K562 (cell line): Measurements from ENCODE around the gene HIF1AN. TPM values are rescaled to one million over a fixed set of nuclear protein-coding genes. Genes with fewer than 3 reads are reported as not detected.

ENCODE experiments used
- ATAC-seq: fragments of 200-7000 bp; cut with Tn5 transposase; 3 replicates; pipeline ENCODE4 v1.9.1; 2020; ENCODE audit warnings: moderate library complexity
- BruUV-seq: library from RNA; stranded (reverse); fragments of 400-500 nt; replicated peaks from 2 replicates; lab custom pipeline; 2021; lab: Mats Ljungman, UMichigan
- CTCF ChIA-PET: fragments of 300-600 bp; formaldehyde crosslinking; extraction: SDS; loops from one replicate; lab custom pipeline; 2021; ENCODE audit warnings: low intra/inter-chr PET ratio; lab: Yijun Ruan, JAX
- POLR2A ChIA-PET: fragments of 300-600, 350-650 bp; sonication (Branson Sonifier 250); formaldehyde crosslinking; extraction: SDS; loops from one replicate; lab custom pipeline; 2021; ENCODE audit warnings: antibody characterized with exemption, inconsistent platforms; lab: Yijun Ruan, JAX
- DNase-seq, 4 experiments: peaks; one replicate each; pipeline versions ENCODE4 v3.0.0 to v3.0.0-alpha.2; 2011 to 2018; ENCODE audit warnings: low spot score in 3 of 4, mixed read lengths in 3 of 4; ENCODE audit errors: extremely low read depth in 1 of 4
- FAIRE-seq: peaks from 2 replicates; lab custom pipeline; 2011; peaks lifted over from hg19 to GRCh38; lab: Jason Lieb, UNC
- H2AFZ ChIP-seq: 2 replicates; pipeline ENCODE4 v1.6.0; 2011; ENCODE audit warnings: low read depth, low read length, control low read depth, inconsistent platforms
- H3K27ac ChIP-seq: fragments of 200-600 bp; 3 replicates; pipeline ENCODE4 v1.8.0; 2011; ENCODE audit warnings: low read depth, mild to moderate bottlenecking, control low read depth, inconsistent platforms, low read length, moderate library complexity, mixed read lengths; ENCODE audit errors: extremely low read depth
- H3K27me3 ChIP-seq, 2 experiments: fragments of 300-600 bp in 1 of 2; 2 replicates in 1 of 2; 3 replicates in 1 of 2; pipeline versions ENCODE4 v1.6.0 to v1.8.0; 2011; ENCODE audit warnings: inconsistent platforms in 2 of 2, low read length in 2 of 2, mild to moderate bottlenecking in 1 of 2, mixed read lengths in 1 of 2, moderate library complexity in 1 of 2; ENCODE audit not compliant: control insufficient read depth in 2 of 2, insufficient read depth in 2 of 2
- H3K36me3 ChIP-seq: fragments of 300-600 bp; 3 replicates; pipeline ENCODE4 v1.8.0; 2011; ENCODE audit warnings: mild to moderate bottlenecking, low read length, inconsistent platforms; ENCODE audit not compliant: control insufficient read depth, insufficient read depth
- H3K4me1 ChIP-seq, 2 experiments: fragments of 200-600 bp in 1 of 2; replicated peaks in 1 of 2; 2 replicates in 1 of 2; 3 replicates in 1 of 2; pipeline versions ENCODE4 v1.5.1 to v1.8.0; 2011; ENCODE audit warnings: inconsistent platforms in 2 of 2, low read length in 2 of 2, mild to moderate bottlenecking in 1 of 2, mixed read lengths in 1 of 2, moderate library complexity in 1 of 2; ENCODE audit not compliant: control insufficient read depth in 2 of 2, insufficient read depth in 2 of 2
- H3K4me2 ChIP-seq: 2 replicates; pipeline ENCODE4 v1.6.1; 2011; ENCODE audit warnings: low read length, control low read depth, inconsistent platforms, mixed read lengths; ENCODE audit not compliant: insufficient read depth
- H3K4me3 ChIP-seq: fragments of 200-600 bp; sonication (generic), shearing (Covaris generic); 2 replicates; pipeline ENCODE4 v1.5.1; 2016; ENCODE audit warnings: control low read depth, inconsistent platforms
- H3K79me2 ChIP-seq: fragments of 200-600 bp; 3 replicates; pipeline ENCODE4 v1.8.0; 2011; ENCODE audit warnings: low read length, inconsistent platforms; ENCODE audit not compliant: control insufficient read depth, insufficient read depth
- H3K9ac ChIP-seq, 2 experiments: 2 replicates each; pipeline versions ENCODE4 v1.6.0 to v1.6.1; 2011; ENCODE audit warnings: low read depth in 2 of 2, low read length in 2 of 2, control low read depth in 1 of 2, inconsistent platforms in 1 of 2, mild to moderate bottlenecking in 1 of 2, mixed read lengths in 1 of 2; ENCODE audit not compliant: insufficient read depth in 1 of 2
- H3K9me1 ChIP-seq: one replicate; pipeline ENCODE4 v1.6.0; 2011; ENCODE audit warnings: inconsistent platforms, mild to moderate bottlenecking, low read length, moderate library complexity; ENCODE audit not compliant: control insufficient read depth, insufficient read depth
- H3K9me3 ChIP-seq: replicated peaks from 2 replicates; pipeline ENCODE4 v1.5.1; 2011; ENCODE audit warnings: low read depth, low read length, inconsistent platforms; ENCODE audit not compliant: control insufficient read depth, insufficient read depth
- H4K20me1 ChIP-seq: replicated peaks from 2 replicates; pipeline ENCODE4 v1.6.1; 2011; ENCODE audit warnings: low read length, inconsistent platforms, mixed read lengths; ENCODE audit not compliant: control insufficient read depth, insufficient read depth
- ATF1 ChIP-seq, 2 experiments: fragments of 450-650 bp in 1 of 2; IDR thresholded peaks; 2 replicates each; pipeline ENCODE4 v1.6.1; 2016; ENCODE audit warnings: missing compliant biosample characterization in 1 of 2, missing genetic modification characterization in 1 of 2
- POLR2AphosphoS2 ChIP-seq: IDR thresholded peaks from 2 replicates; pipeline ENCODE4 v1.6.1; 2012; ENCODE audit warnings: low read length, improper control_type of control experiment
- PTRF ChIP-seq: fragments of 450-650 bp; IDR thresholded peaks from 2 replicates; pipeline ENCODE4 v1.6.1; 2016; ENCODE audit warnings: mild to moderate bottlenecking, missing genetic modification characterization, missing compliant biosample characterization
- SMARCC2 ChIP-seq: fragments of 450-650 bp; IDR thresholded peaks from 2 replicates; pipeline ENCODE4 v1.6.1; 2017; ENCODE audit warnings: antibody characterized with exemption, moderate library complexity, mild to moderate bottlenecking, low read depth
- ZNF224 ChIP-seq: sonication (generic); formaldehyde crosslinking; IDR thresholded peaks from 2 replicates; pipeline ENCODE4 v1.8.0; 2022; ENCODE audit warnings: mild to moderate bottlenecking, missing genetic modification reagents
- WGBS: fragments of 100-300 bp; shearing (Covaris generic); methylation state at CpG from one replicate; pipeline ENCODE4 v1.1.6; 2016; ENCODE audit warnings: low coverage, mixed read lengths; ENCODE audit not compliant: insufficient coverage; ENCODE audit errors: missing lambda C conversion rate; 5-methylcytosine and 5-hydroxymethylcytosine counted together
- in situ Hi-C: fragments of 300-500 bp; cut with MboI; formaldehyde crosslinking; loops from 4 replicates; pipeline ENCODE4 v1.15.0; 2018; ENCODE audit warnings: inconsistent platforms, mixed read lengths
- intact Hi-C: fragments of 100-400 bp; cut with micrococcal nuclease; formaldehyde crosslinking; loops from 2 replicates; pipeline ENCODE4 v1.14.2; 2022
- polyA plus RNA-seq, 8 experiments: library from polyadenylated mRNA; depleted of rRNA in 4 of 8; stranded (reverse) in 5 of 8; unstranded in 3 of 8; fragments of >200 nt; fragmentation: Nextera tagmentation in 2 of 8; fragmentation: Illumina TruSeq in 1 of 8; extraction: Ambion mirVana in 2 of 8; extraction: Trizol in 1 of 8; gene quantifications; 2 replicates each; pipeline versions ENCODE4 v1.2.1 to v1.2.3, GENCODE V29; 2011 to 2014; ENCODE audit warnings: inconsistent platforms in 1 of 8, missing spikeins in 1 of 8
- total RNA-seq, 7 experiments: library from RNA; depleted of rRNA in 6 of 7; stranded (reverse); fragments of >200 nt in 6 of 7; fragmentation: Illumina TruSeq in 2 of 7; extraction: Trizol in 2 of 7; gene quantifications; 2 replicates each; pipeline versions ENCODE4 v1.2.1 to v1.2.3, GENCODE V29; 2011 to 2021; ENCODE audit warnings: low replicate concordance in 1 of 7
- TF ChIP-seq, protein P1 (sequence below): sonication (generic); formaldehyde crosslinking; IDR thresholded peaks from 2 replicates; pipeline ENCODE4 v1.8.1; 2023; ENCODE audit warnings: mild to moderate bottlenecking, missing genetic modification reagents
- TF ChIP-seq, protein P2 (sequence below), 2 experiments: IDR thresholded peaks; 2 replicates each; pipeline ENCODE4 v1.6.1; 2011; ENCODE audit warnings: borderline replicate concordance in 1 of 2, control low read depth in 1 of 2, low read depth in 1 of 2, low read length in 1 of 2, mild to moderate bottlenecking in 1 of 2, mixed read lengths in 1 of 2, moderate library complexity in 1 of 2; ENCODE audit not compliant: insufficient read depth in 1 of 2, insufficient read length in 1 of 2, poor library complexity in 1 of 2, severe bottlenecking in 1 of 2; ENCODE audit errors: extremely low read depth in 1 of 2

Gene HIF1AN
- total and polyA plus RNA-seq, 9 of the 15 experiments (the other 6 are each of a cell fraction or from before 2014, with no cell fraction given): 1.2 to 16.8 (median 6.9) TPM

- Histone ChIP-seq H3K9me3 (no peaks in the 10 kb centered on the region), H3K79me2 (no peaks in the 10 kb centered on the region), H3K9me1 (no peaks in the 10 kb centered on the region), H3K27ac (no peak overlapping the region), H3K9ac (peak overlapping the region in 1 of 2 experiments; percentile 37; a peak in 1 of 4 replicates), H2AFZ (peak overlapping the region; percentile 61; the same call in 1 of the 2 replicates), H3K27me3 (peaks cover 0 to 10% of the 10 kb centered on the region in 2 experiments; a peak in 1 of 5 replicates), H4K20me1 (no peaks in the 10 kb centered on the region; the same call in 1 of the 2 replicates), H3K4me1 (peaks cover 3 to 12% of the 10 kb centered on the region in 2 experiments; a peak in 2 of 5 replicates), H3K4me2 (no peak overlapping the region), H3K36me3 (no peaks in the 10 kb centered on the region), H3K4me3 (no peak overlapping the region)
- DNase-seq: peak; percentile 71 to 79 (median 72)
- intact Hi-C loops (loop anchor here (2.0 to 5.0 kb wide), 3 partner anchors 165 to 317 kb away; no protein-coding TSS in a partner anchor), in situ Hi-C loops (loop anchor here (5.0 to 25.0 kb wide), 2 partner anchors 180 to 300 kb away; no protein-coding TSS in a partner anchor)
- POLR2A ChIA-PET: interaction anchor here (0.6 to 1.1 kb wide), 2 partner anchors 11 to 77 kb away, joined by 3 read pairs; no protein-coding TSS in a partner anchor
- 62% methylated on average over 22 of the region's 62 CpGs for WGBS
- CTCF ChIA-PET: interaction anchor here (0.6 to 2.4 kb wide), 9 partner anchors 175 to 327 kb away, joined by 3 to 16 read pairs (median 4); partner anchors contain the start of gene PAX2
- no TSS peak for BruUV-seq
- peak; percentile 49 for FAIRE-seq
- ATAC-seq: peak; percentile 93
- TF ChIP-seq PTRF (tag) (no peak), SMARCC2 (no peak), ZNF224 (CRISPR knock-in tag) (no peak), ATF1 (CRISPR knock-in tag; IDR thresholded peaks at IDR 0.05) (no peak), ATF1 (tag; IDR thresholded peaks at IDR 0.05) (0 out of 2 replicates have a peak, but pooled peaks have one; percentile 13), POLR2AphosphoS2 (peak; percentile 63; the same call in 1 of the 2 replicates)
- TF ChIP-seq, protein P1, sequence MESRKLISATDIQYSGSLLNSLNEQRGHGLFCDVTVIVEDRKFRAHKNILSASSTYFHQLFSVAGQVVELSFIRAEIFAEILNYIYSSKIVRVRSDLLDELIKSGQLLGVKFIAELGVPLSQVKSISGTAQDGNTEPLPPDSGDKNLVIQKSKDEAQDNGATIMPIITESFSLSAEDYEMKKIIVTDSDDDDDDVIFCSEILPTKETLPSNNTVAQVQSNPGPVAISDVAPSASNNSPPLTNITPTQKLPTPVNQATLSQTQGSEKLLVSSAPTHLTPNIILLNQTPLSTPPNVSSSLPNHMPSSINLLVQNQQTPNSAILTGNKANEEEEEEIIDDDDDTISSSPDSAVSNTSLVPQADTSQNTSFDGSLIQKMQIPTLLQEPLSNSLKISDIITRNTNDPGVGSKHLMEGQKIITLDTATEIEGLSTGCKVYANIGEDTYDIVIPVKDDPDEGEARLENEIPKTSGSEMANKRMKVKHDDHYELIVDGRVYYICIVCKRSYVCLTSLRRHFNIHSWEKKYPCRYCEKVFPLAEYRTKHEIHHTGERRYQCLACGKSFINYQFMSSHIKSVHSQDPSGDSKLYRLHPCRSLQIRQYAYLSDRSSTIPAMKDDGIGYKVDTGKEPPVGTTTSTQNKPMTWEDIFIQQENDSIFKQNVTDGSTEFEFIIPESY: peak; percentile 53
- TF ChIP-seq, protein P2, sequence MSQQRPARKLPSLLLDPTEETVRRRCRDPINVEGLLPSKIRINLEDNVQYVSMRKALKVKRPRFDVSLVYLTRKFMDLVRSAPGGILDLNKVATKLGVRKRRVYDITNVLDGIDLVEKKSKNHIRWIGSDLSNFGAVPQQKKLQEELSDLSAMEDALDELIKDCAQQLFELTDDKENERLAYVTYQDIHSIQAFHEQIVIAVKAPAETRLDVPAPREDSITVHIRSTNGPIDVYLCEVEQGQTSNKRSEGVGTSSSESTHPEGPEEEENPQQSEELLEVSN (IDR thresholded peaks at IDR 0.05; ENCODE audit: borderline replicate concordance in 1 of 2, extremely low read depth in 1 of 2, insufficient read depth in 1 of 2, insufficient read length in 1 of 2, low read depth in 1 of 2, low read length in 1 of 2, poor library complexity in 1 of 2, severe bottlenecking in 1 of 2): peak in 1 of 2 experiments; percentile 48
Measured at GRCh38 chr10:100562008-100562672, 26.4 kb downstream of the HIF1AN start.
